VCaP (cell line): ENCODE measurements around the gene CDC42EP1.

Experiments used
- H3K27ac ChIP-seq: fragments of 450-650 bp; 2 replicates; pipeline ENCODE4 v1.5.1; 2017
- TF ChIP-seq, protein P1 (sequence below): fragments of 450-650 bp; conservative IDR thresholded peaks from 2 replicates; pipeline ENCODE4 v1.5.1; 2017; ENCODE audit warnings: mild to moderate bottlenecking, moderate library complexity

CDC42EP1 gene

DNA sequence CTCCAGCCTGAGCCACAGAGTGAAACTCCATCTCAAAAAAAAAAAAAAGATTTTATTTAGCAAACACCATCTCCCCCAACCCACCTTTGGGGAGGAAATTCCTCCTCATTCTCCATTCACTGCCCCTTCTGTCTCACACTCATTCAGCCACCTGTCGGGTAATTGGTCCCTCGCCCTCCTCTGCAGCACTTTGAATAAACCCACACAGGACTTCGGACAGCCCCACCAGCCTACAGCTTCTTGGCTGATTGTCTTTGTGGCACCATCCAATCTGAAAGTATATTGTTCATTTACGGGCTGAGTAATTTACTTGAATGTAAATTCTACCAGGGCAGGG, 40.9 kb downstream of the CDC42EP1 start:
- H3K27ac ChIP-seq, result no peak overlapping the region
- TF ChIP-seq, protein P1, sequence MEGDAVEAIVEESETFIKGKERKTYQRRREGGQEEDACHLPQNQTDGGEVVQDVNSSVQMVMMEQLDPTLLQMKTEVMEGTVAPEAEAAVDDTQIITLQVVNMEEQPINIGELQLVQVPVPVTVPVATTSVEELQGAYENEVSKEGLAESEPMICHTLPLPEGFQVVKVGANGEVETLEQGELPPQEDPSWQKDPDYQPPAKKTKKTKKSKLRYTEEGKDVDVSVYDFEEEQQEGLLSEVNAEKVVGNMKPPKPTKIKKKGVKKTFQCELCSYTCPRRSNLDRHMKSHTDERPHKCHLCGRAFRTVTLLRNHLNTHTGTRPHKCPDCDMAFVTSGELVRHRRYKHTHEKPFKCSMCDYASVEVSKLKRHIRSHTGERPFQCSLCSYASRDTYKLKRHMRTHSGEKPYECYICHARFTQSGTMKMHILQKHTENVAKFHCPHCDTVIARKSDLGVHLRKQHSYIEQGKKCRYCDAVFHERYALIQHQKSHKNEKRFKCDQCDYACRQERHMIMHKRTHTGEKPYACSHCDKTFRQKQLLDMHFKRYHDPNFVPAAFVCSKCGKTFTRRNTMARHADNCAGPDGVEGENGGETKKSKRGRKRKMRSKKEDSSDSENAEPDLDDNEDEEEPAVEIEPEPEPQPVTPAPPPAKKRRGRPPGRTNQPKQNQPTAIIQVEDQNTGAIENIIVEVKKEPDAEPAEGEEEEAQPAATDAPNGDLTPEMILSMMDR, result no peak

GRCh38 chr22:37601540-37602442, 41.5 kb downstream of the CDC42EP1 start:
- TF ChIP-seq, protein P1, result no peak
- H3K27ac ChIP-seq, result no peak overlapping the region

GRCh38 chr22:37602546-37603277, 42.4 kb downstream of the CDC42EP1 start:
- peak overlapping the region; percentile 5; the same call in 1 of the 2 replicates for H3K27ac ChIP-seq

DNA sequence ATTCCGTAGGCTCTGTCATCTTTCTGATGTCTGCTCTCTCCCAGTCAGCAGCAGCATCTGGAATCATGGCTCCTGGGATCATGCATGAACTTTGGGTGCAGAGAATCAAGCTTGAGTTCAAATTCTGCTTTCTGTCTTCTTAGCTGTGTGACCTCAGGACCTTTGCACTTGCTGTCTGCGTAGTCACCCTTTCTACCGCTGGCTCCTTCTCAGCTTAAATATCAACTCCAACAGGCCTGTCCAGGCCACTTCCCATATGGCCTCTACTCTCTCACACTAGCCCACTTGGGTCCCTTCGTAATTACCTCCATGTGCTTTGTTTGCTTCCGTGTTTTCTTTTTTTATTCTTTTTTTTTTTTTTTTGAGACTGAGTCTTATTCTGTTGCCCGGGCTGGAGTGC, 43.8 kb downstream of the CDC42EP1 start:
- TF ChIP-seq, protein P1, result no peak
- no peak overlapping the region for H3K27ac ChIP-seq

DNA sequence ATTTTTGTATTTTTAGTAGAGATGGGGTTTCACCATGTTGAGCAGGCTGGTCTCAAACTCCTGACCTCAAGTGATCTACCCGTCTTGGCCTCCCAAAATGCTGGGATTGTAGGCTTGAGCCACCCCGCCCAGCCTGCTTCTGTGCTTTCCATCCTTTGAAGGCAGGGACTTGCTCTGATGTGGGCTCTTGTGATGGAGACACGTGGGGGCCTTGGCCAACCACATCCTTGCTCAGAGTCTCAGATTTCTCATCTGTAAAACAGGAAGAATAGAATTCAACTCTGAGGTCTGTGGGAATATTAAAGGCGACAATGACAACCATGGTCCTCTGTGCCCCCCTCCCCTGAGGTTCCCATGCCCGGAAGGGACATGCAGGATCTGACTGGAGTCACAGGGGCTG, 44.6 kb downstream of the CDC42EP1 start:
- no peak overlapping the region; the same call in 1 of the 2 replicates for H3K27ac ChIP-seq
- TF ChIP-seq, protein P1, result no peak

- peak overlapping the region; percentile 96 for H3K27ac ChIP-seq
- TF ChIP-seq, protein P1, result peak; percentile 99
Measured at GRCh38 chr22:37607010-37607934, 47.0 kb downstream of the CDC42EP1 start.

DNA sequence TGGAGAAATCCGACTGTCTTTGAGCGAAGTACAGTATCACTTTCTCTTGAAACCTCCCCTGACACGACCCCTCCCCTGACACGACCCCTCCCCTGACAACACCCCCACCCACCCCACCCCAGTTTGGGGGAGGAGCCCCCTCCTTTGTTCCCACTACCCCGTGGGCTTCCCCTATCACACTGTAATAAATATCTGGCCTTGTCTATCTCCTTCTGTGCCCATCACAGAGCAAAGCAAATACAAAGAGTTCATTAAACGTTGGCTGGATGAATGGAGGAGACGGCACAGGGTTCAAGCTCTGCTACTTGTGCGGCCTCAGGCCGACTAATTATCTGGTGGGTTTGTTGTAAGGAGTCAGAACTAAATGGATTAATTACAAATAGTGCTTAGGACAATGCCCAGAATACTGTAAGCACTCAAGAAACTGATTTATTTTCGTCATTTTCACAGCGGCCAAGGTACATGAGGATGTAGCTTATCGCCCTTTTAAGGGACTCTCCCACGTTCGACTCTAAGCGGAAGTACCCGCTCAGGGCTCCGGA, 47.7 kb downstream of the CDC42EP1 start:
- TF ChIP-seq, protein P1, result no peak
- peak overlapping the region; percentile 96 for H3K27ac ChIP-seq
